ENCODE measurements around the gene STK40.

Gene STK40

GRCh38 chr1:36397378-36398230 lies 11.9 kb upstream of the STK40 start, which contains the start of gene LSM10:
TSS of gene LSM10 (minus strand) at chr1:36397908. CDS start at chr1:36394129, 3,779 bp downstream.
- DNase-seq: peak; percentile 94

- DNase-seq: no peak
Observed at GRCh38 chr1:36397083-36397377, 11.3 kb upstream of the STK40 start.

GRCh38 chr1:36396359-36396758 lies 10.6 kb upstream of the STK40 start:
- no peak for DNase-seq

GRCh38 chr1:36393686-36394085 lies 8.0 kb upstream of the STK40 start:
- DNase-seq: no peak

GRCh38 chr1:36392836-36393235 lies 7.1 kb upstream of the STK40 start:
- DNase-seq: no peak

GRCh38 chr1:36391271-36391670 lies 5.5 kb upstream of the STK40 start:
- DNase-seq: no peak

- DNase-seq: no peak
Observed at GRCh38 chr1:36390411-36390810, 4.7 kb upstream of the STK40 start.

- no peak for DNase-seq
Observed at GRCh38 chr1:36389999-36390398, 4.3 kb upstream of the STK40 start.

- no peak for DNase-seq
Observed at GRCh38 chr1:36389261-36389660, 3.5 kb upstream of the STK40 start.

- DNase-seq: no peak
Observed at GRCh38 chr1:36387141-36387949, 1.6 kb upstream of the STK40 start.

- DNase-seq: peak; percentile 92
Observed at GRCh38 chr1:36386265-36387140, 779 bp upstream of the STK40 start.

- DNase-seq: peak; percentile 68
Observed at GRCh38 chr1:36384542-36385409, 948 bp downstream of the STK40 start.

- no peak for DNase-seq
Observed at GRCh38 chr1:36383240-36383639, 2.5 kb downstream of the STK40 start.

GRCh38 chr1:36382669-36383068 lies 3.1 kb downstream of the STK40 start:
- DNase-seq: no peak

- DNase-seq: no peak
Observed at GRCh38 chr1:36382231-36382630, 3.5 kb downstream of the STK40 start.

- DNase-seq: no peak
Observed at GRCh38 chr1:36381405-36381804, 4.3 kb downstream of the STK40 start.

GRCh38 chr1:36380782-36381181 lies 4.9 kb downstream of the STK40 start:
- DNase-seq: no peak

- DNase-seq: no peak
Observed at GRCh38 chr1:36380143-36380619, 5.5 kb downstream of the STK40 start.

GRCh38 chr1:36377791-36378492 lies 7.8 kb downstream of the STK40 start:
- DNase-seq: no peak

GRCh38 chr1:36372617-36373016 lies 13.1 kb downstream of the STK40 start:
- DNase-seq: no peak

All from activated CD8-positive, alpha-beta memory T cell treated with anti-CD3 and anti-CD28 coated beads for 24 hours (primary cell).